HepG2 (cell line): ENCODE data around the gene SFTA2. TPM values are rescaled to one million over a fixed set of nuclear protein-coding genes. Genes with fewer than 3 reads are reported as not detected.

Source experiments
- AHR ChIP-seq: IDR thresholded peaks from 2 replicates; pipeline ENCODE4 v1.6.1; 2018; ENCODE audit warnings: missing genetic modification reagents, missing compliant biosample characterization
- BRD4 ChIP-seq: sonication (generic); formaldehyde crosslinking; IDR thresholded peaks from 2 replicates; pipeline ENCODE4 v1.4.0; 2020; ENCODE audit warnings: missing genetic modification reagents
- CHD2 ChIP-seq: IDR thresholded peaks from 2 replicates; pipeline ENCODE4 v1.6.1; 2011; ENCODE audit warnings: low read depth, low read length, improper control_type of control experiment
- DMAP1 ChIP-seq: IDR thresholded peaks from 2 replicates; pipeline ENCODE4 v1.6.1; 2016
- FOXP1 ChIP-seq, 2 experiments: fragments of 450-650 bp in 1 of 2; IDR thresholded peaks; 2 replicates each; pipeline ENCODE4 v1.6.1; 2017 to 2018; ENCODE audit warnings: antibody characterized with exemption in 1 of 2
- HIVEP1 ChIP-seq: sonication (generic); formaldehyde crosslinking; IDR thresholded peaks from 2 replicates; pipeline ENCODE4 v1.4.0; 2020; ENCODE audit warnings: mild to moderate bottlenecking, missing genetic modification reagents
- HNRNPK ChIP-seq: fragments of 200-400 bp; formaldehyde crosslinking; IDR thresholded peaks from 2 replicates; pipeline ENCODE4 v1.6.1; 2018; ENCODE audit warnings: low read length, low read depth, moderate library complexity, mild to moderate bottlenecking; ENCODE audit not compliant: poor library complexity, severe bottlenecking
- KDM6A ChIP-seq: IDR thresholded peaks from 2 replicates; pipeline ENCODE4 v1.6.1; 2016; ENCODE audit warnings: low read depth
- MBD4 ChIP-seq: IDR thresholded peaks from 2 replicates; pipeline ENCODE4 v1.6.1; 2012; ENCODE audit warnings: low read length, inconsistent platforms, borderline replicate concordance
- NFIB ChIP-seq: sonication (generic); formaldehyde crosslinking; IDR thresholded peaks from 2 replicates; pipeline ENCODE4 v1.9.0; 2021; ENCODE audit warnings: missing genetic modification reagents, mild to moderate bottlenecking, borderline replicate concordance
- PAWR ChIP-seq: sonication (generic); formaldehyde crosslinking; IDR thresholded peaks from 2 replicates; pipeline ENCODE4 v1.4.0; 2020; ENCODE audit warnings: missing genetic modification reagents, mild to moderate bottlenecking, borderline replicate concordance
- SALL2 ChIP-seq: sonication (generic); formaldehyde crosslinking; IDR thresholded peaks from 2 replicates; pipeline ENCODE4 v1.8.1; 2023; ENCODE audit warnings: mild to moderate bottlenecking, missing genetic modification reagents, inconsistent platforms
- ZNF101 ChIP-seq: sonication (generic); formaldehyde crosslinking; IDR thresholded peaks from 2 replicates; pipeline ENCODE4 v1.4.0; 2020; ENCODE audit warnings: mild to moderate bottlenecking, low read depth, missing genetic modification reagents, borderline replicate concordance
- ZNF207 ChIP-seq: fragments of 450-650 bp; IDR thresholded peaks from 2 replicates; pipeline ENCODE4 v1.6.1; 2016; ENCODE audit warnings: antibody characterized with exemption, borderline replicate concordance
- ZNF251 ChIP-seq: sonication (generic); formaldehyde crosslinking; IDR thresholded peaks from 2 replicates; pipeline ENCODE4 v1.9.0; 2021; ENCODE audit warnings: mild to moderate bottlenecking, missing genetic modification reagents
- ZNF564 ChIP-seq: sonication (generic); formaldehyde crosslinking; IDR thresholded peaks from 2 replicates; pipeline ENCODE4 v1.8.1; 2023; ENCODE audit warnings: mild to moderate bottlenecking, missing genetic modification reagents
- ZNF737 ChIP-seq: sonication (generic); formaldehyde crosslinking; IDR thresholded peaks from 2 replicates; pipeline ENCODE4 v1.5.0; 2020; ENCODE audit warnings: missing genetic modification reagents, mild to moderate bottlenecking, borderline replicate concordance
- ZNF747 ChIP-seq: sonication (generic); formaldehyde crosslinking; IDR thresholded peaks from 2 replicates; pipeline ENCODE4 v1.8.1; 2023; ENCODE audit warnings: missing genetic modification reagents, mild to moderate bottlenecking, borderline replicate concordance
- ZNF777 ChIP-seq: sonication (generic); formaldehyde crosslinking; IDR thresholded peaks from 2 replicates; pipeline ENCODE4 v1.4.0; 2020; ENCODE audit warnings: missing genetic modification reagents
- ZNF816 ChIP-seq: sonication (generic); formaldehyde crosslinking; IDR thresholded peaks from 2 replicates; pipeline ENCODE4 v1.8.0; 2022; ENCODE audit warnings: missing genetic modification reagents, mild to moderate bottlenecking, borderline replicate concordance
- polyA plus RNA-seq, 8 experiments: library from polyadenylated mRNA; depleted of rRNA in 3 of 8; stranded (reverse) in 7 of 8; unstranded in 1 of 8; fragments of >200 nt; fragmentation: Illumina TruSeq in 4 of 8; extraction: Trizol in 4 of 8; gene quantifications; 2 replicates each; pipeline versions ENCODE4 v1.2.1 to v1.2.3, GENCODE V29; 2011 to 2016; ENCODE audit warnings: low read depth in 4 of 8, missing spikeins in 1 of 8, mixed read lengths in 1 of 8; ENCODE audit not compliant: insufficient read depth in 1 of 8
- total RNA-seq, 5 experiments: library from RNA; depleted of rRNA; stranded (reverse); fragments of >200 nt; fragmentation: Illumina TruSeq; extraction: Trizol; gene quantifications; 2 replicates each; pipeline ENCODE4 v1.2.3, GENCODE V29; 2016; ENCODE audit warnings: low read depth in 1 of 5
- TF ChIP-seq, protein P1 (sequence below): sonication (generic); formaldehyde crosslinking; IDR thresholded peaks from 2 replicates; pipeline ENCODE4 v1.5.1; 2020; ENCODE audit warnings: missing genetic modification reagents, mild to moderate bottlenecking, borderline replicate concordance
- TF ChIP-seq, protein P2 (sequence below): sonication (generic); formaldehyde crosslinking; IDR thresholded peaks from 2 replicates; pipeline ENCODE4 v1.4.0; 2020; ENCODE audit warnings: mild to moderate bottlenecking, missing genetic modification reagents
- TF ChIP-seq, protein P3 (sequence below): sonication (generic); formaldehyde crosslinking; IDR thresholded peaks from 2 replicates; pipeline ENCODE4 v1.4.0; 2020; ENCODE audit warnings: mild to moderate bottlenecking, missing genetic modification reagents, borderline replicate concordance
- TF ChIP-seq, protein P4 (sequence below): sonication (generic); formaldehyde crosslinking; IDR thresholded peaks from 2 replicates; pipeline ENCODE4 v1.8.0; 2022; ENCODE audit warnings: mild to moderate bottlenecking, missing genetic modification reagents, moderate library complexity

SFTA2 gene
- total and polyA plus RNA-seq, 2 of the 13 experiments (the other 11 are each of a cell fraction or from before 2014, with no cell fraction given), result not detected

DNA sequence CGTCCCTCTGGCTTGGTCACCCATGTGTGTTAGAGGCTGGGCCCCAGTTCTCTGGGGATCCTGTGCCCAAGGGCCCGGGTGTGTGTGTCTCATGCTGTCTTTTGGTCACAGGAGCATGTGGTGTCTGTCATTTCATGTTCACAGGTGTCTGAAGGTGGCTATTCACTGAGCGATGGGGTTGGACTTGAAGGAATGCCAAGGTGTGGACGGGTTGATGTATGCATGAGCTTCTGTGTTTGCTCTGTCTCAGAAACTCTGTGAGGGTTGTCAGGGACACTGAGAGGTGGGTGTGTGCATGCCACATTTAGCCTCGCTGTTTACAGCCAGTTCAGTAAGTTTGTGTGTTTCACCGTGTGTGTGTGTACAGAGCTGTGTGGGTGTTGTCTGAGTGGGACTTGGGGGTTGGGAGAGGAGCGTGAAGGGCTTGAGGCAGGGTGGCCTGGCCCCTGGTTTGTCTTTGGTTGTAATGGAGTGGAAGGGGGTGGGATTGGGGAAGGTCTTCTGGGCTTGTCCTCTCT lies 46.4 kb downstream of the SFTA2 start (continued):
- TF ChIP-seq ZNF737 (CRISPR knock-in tag) (no peak), PAWR (CRISPR knock-in tag) (0 out of 2 replicates have a peak, but pooled peaks have one; percentile 21), CHD2 (no peak), ZNF101 (CRISPR knock-in tag) (0 out of 2 replicates have a peak, but pooled peaks have one; percentile 66), DMAP1 (no peak; the same call in 1 of the 2 replicates), HNRNPK (no peak), MBD4 (no peak), HIVEP1 (CRISPR knock-in tag) (peak; percentile 50; the same call in 1 of the 2 replicates), BRD4 (CRISPR knock-in tag) (peak; percentile 22; the same call in 1 of the 2 replicates), ZNF747 (CRISPR knock-in tag) (peak; percentile 20; the same call in 1 of the 2 replicates), ZNF251 (no peak), ZNF564 (CRISPR knock-in tag) (0 out of 2 replicates have a peak, but pooled peaks have one; percentile 10), FOXP1 (IDR thresholded peaks at IDR 0.05) (no peak), FOXP1 (CRISPR knock-in tag; IDR thresholded peaks at IDR 0.05) (peak; percentile 62), KDM6A (CRISPR knock-in tag) (no peak), ZNF207 (0 out of 2 replicates have a peak, but pooled peaks have one; percentile 71), ZNF777 (CRISPR knock-in tag) (no peak), AHR (CRISPR knock-in tag) (0 out of 2 replicates have a peak, but pooled peaks have one; percentile 42), NFIB (no peak), SALL2 (CRISPR knock-in tag) (no peak), ZNF816 (CRISPR knock-in tag) (no peak)
- TF ChIP-seq, protein P1, sequence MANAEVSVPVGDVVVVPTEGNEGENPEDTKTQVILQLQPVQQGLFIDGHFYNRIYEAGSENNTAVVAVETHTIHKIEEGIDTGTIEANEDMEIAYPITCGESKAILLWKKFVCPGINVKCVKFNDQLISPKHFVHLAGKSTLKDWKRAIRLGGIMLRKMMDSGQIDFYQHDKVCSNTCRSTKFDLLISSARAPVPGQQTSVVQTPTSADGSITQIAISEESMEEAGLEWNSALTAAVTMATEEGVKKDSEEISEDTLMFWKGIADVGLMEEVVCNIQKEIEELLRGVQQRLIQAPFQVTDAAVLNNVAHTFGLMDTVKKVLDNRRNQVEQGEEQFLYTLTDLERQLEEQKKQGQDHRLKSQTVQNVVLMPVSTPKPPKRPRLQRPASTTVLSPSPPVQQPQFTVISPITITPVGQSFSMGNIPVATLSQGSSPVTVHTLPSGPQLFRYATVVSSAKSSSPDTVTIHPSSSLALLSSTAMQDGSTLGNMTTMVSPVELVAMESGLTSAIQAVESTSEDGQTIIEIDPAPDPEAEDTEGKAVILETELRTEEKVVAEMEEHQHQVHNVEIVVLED, result no peak
- TF ChIP-seq, protein P2, sequence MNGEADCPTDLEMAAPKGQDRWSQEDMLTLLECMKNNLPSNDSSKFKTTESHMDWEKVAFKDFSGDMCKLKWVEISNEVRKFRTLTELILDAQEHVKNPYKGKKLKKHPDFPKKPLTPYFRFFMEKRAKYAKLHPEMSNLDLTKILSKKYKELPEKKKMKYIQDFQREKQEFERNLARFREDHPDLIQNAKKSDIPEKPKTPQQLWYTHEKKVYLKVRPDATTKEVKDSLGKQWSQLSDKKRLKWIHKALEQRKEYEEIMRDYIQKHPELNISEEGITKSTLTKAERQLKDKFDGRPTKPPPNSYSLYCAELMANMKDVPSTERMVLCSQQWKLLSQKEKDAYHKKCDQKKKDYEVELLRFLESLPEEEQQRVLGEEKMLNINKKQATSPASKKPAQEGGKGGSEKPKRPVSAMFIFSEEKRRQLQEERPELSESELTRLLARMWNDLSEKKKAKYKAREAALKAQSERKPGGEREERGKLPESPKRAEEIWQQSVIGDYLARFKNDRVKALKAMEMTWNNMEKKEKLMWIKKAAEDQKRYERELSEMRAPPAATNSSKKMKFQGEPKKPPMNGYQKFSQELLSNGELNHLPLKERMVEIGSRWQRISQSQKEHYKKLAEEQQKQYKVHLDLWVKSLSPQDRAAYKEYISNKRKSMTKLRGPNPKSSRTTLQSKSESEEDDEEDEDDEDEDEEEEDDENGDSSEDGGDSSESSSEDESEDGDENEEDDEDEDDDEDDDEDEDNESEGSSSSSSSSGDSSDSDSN (CRISPR knock-in tag), result no peak
- TF ChIP-seq, protein P3, sequence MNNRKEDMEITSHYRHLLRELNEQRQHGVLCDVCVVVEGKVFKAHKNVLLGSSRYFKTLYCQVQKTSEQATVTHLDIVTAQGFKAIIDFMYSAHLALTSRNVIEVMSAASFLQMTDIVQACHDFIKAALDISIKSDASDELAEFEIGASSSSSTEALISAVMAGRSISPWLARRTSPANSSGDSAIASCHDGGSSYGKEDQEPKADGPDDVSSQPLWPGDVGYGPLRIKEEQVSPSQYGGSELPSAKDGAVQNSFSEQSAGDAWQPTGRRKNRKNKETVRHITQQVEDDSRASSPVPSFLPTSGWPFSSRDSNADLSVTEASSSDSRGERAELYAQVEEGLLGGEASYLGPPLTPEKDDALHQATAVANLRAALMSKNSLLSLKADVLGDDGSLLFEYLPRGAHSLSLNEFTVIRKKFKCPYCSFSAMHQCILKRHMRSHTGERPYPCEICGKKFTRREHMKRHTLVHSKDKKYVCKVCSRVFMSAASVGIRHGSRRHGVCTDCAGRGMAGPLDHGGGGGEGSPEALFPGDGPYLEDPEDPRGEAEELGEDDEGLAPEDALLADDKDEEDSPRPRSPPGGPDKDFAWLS (CRISPR knock-in tag), result no peak; the same call in 1 of the 2 replicates
- TF ChIP-seq, protein P4, sequence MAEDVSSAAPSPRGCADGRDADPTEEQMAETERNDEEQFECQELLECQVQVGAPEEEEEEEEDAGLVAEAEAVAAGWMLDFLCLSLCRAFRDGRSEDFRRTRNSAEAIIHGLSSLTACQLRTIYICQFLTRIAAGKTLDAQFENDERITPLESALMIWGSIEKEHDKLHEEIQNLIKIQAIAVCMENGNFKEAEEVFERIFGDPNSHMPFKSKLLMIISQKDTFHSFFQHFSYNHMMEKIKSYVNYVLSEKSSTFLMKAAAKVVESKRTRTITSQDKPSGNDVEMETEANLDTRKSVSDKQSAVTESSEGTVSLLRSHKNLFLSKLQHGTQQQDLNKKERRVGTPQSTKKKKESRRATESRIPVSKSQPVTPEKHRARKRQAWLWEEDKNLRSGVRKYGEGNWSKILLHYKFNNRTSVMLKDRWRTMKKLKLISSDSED (CRISPR knock-in tag), result 0 out of 2 replicates have a peak, but pooled peaks have one; percentile 83
